Activated CD4-positive, alpha-beta T cell treated with anti-CD3 and anti-CD28 coated beads, Interleukin-2, amount 10 ng/mL, durations not matched to agents 24 days and 14 days (primary cell): Measurements from ENCODE around the gene AJAP1. TPM values are rescaled to one million over a fixed set of nuclear protein-coding genes. Genes with fewer than 3 reads are reported as not detected.
"Not testable (repeated sequence)": the region's sequence is repeated elsewhere in the genome, so short reads cannot be mapped to it uniquely, and the experiment has no call there.

Source experiments
- DNase-seq: peaks from one replicate; pipeline ENCODE4 v3.0.0; 2022
- H3K27ac Mint-ChIP-seq: one replicate; pipeline ENCODE4 v1.8.0; 2022; ENCODE audit warnings: mild to moderate bottlenecking, mixed read lengths
- H3K27me3 Mint-ChIP-seq: one replicate; pipeline ENCODE4 v1.8.0; 2022; ENCODE audit warnings: mixed read lengths
- H3K36me3 Mint-ChIP-seq: one replicate; pipeline ENCODE4 v1.8.0; 2022; ENCODE audit warnings: low read depth, mild to moderate bottlenecking, mixed read lengths
- H3K4me1 Mint-ChIP-seq: one replicate; pipeline ENCODE4 v1.8.0; 2021; ENCODE audit warnings: mixed read lengths
- H3K4me3 Mint-ChIP-seq: one replicate; pipeline ENCODE4 v1.8.0; 2022; ENCODE audit warnings: mild to moderate bottlenecking, moderate library complexity, mixed read lengths
- H3K9me3 Mint-ChIP-seq: one replicate; pipeline ENCODE4 v1.8.0; 2021; ENCODE audit warnings: mixed read lengths
- intact Hi-C: fragments of 100-400 bp; cut with micrococcal nuclease; formaldehyde crosslinking; loops from one replicate; pipeline ENCODE4 v1.15.1; 2023
- total RNA-seq: library from RNA; stranded (reverse); gene quantifications from 2 replicates; pipeline ENCODE4 v1.2.3, GENCODE V29; 2022

AJAP1 gene
- total RNA-seq, 1 donor from 2014 or later = not detected

- Mint-ChIP-seq H3K27ac (no peak overlapping the region), H3K27me3 (peaks cover 46% of the 10 kb centered on the region), H3K9me3 (no peaks in the 10 kb centered on the region), H3K4me1 (no peaks in the 10 kb centered on the region), H3K4me3 (no peak overlapping the region), H3K36me3 (no peaks in the 10 kb centered on the region)
- no peak for DNase-seq
- intact Hi-C loops = no loop called here
Observed at GRCh38 chr1:4657960-4658541, 3.6 kb downstream of the AJAP1 start.

DNA sequence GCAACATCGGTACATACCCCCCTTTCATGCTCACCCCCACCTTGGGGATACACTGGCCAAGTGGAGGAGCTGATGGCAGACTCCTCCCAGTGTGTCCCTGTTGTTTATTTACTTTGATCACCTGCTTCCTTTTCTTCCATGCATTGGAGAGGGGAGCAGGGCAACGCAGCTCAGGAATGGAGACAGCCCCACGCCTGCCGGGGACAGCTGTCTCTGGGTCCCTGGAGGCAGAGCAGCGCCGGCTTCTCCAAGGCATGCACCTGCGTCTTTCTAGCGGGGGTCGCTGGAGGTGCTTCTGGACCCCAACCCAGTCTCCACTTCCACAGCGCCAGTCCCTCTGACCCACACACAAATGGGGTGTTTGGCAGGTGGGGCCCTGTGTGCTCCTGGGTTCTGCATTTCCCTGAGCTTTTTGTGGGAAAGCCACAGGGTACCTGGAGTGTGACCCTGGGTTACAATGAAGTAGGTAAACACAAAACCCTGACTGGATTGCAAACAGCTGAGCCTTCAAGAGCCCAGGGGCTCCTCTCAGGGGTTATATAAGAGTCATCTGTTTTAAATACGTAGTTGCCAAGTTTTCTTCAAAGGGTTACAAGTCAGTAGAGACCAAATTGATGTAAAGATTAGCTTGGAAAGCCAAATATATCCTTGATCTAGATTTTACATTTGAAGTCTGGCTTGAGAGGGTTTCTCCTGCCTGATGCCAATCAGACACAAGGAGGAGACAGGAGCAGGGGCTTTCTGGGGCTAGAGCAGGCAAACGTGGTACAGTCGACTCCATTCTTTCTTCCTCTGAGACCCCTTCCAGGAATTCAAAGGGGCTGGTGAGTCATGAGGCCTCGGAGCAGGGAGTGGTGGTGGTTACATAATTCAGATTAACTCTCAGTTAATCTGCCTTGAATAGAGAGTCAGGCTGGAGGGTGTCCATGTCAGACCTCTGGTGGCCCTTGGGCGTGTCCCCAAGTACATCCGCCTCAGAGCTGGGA is 4.5 kb downstream of the AJAP1 start:
- Mint-ChIP-seq H3K4me3 (no peak overlapping the region), H3K4me1 (no peaks in the 10 kb centered on the region), H3K27me3 (peaks cover 39% of the 10 kb centered on the region), H3K36me3 (no peaks in the 10 kb centered on the region), H3K9me3 (no peaks in the 10 kb centered on the region), H3K27ac (no peak overlapping the region)
- intact Hi-C loops = no loop called here
- DNase-seq = no peak

- Mint-ChIP-seq H3K9me3 (no peaks in the 10 kb centered on the region), H3K4me3 (no peak overlapping the region), H3K4me1 (no peaks in the 10 kb centered on the region), H3K27me3 (peaks cover 37% of the 10 kb centered on the region), H3K36me3 (no peaks in the 10 kb centered on the region), H3K27ac (no peak overlapping the region)
- intact Hi-C loops = no loop called here
- no peak for DNase-seq
Observed at GRCh38 chr1:4660917-4661594, 6.6 kb downstream of the AJAP1 start.

DNA sequence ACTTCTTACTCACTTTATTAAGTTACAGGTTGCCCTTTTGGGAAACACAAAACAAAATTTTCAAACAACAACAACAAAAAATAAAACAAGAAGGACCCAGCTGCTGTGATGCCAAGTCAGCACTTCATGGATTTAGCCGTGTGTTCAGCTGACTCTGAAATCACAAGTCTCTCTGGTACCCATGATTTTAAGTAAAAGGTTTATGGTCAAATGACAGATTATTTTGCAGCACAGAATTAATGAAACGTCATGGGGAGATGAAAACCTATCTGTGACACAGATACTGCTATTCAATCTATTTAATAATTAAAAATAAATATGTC is 7.1 kb downstream of the AJAP1 start:
- no peak overlapping the region for H3K27ac Mint-ChIP-seq
- H3K4me1 Mint-ChIP-seq = no peaks in the 10 kb centered on the region
- H3K36me3 Mint-ChIP-seq = no peaks in the 10 kb centered on the region
- H3K4me3 Mint-ChIP-seq = no peak overlapping the region
- no peaks in the 10 kb centered on the region for H3K9me3 Mint-ChIP-seq
- H3K27me3 Mint-ChIP-seq = peaks cover 32% of the 10 kb centered on the region
- intact Hi-C loops = no loop called here
- no peak for DNase-seq

- no peak for DNase-seq
- H3K4me1 Mint-ChIP-seq = no peaks in the 10 kb centered on the region
- H3K9me3 Mint-ChIP-seq = no peaks in the 10 kb centered on the region
- H3K4me3 Mint-ChIP-seq = no peak overlapping the region
- H3K27me3 Mint-ChIP-seq = peaks cover 26% of the 10 kb centered on the region
- intact Hi-C loops = no loop called here
- H3K36me3 Mint-ChIP-seq = no peaks in the 10 kb centered on the region
- H3K27ac Mint-ChIP-seq = no peak overlapping the region
Observed at GRCh38 chr1:4662168-4662567, 7.8 kb downstream of the AJAP1 start.

DNA sequence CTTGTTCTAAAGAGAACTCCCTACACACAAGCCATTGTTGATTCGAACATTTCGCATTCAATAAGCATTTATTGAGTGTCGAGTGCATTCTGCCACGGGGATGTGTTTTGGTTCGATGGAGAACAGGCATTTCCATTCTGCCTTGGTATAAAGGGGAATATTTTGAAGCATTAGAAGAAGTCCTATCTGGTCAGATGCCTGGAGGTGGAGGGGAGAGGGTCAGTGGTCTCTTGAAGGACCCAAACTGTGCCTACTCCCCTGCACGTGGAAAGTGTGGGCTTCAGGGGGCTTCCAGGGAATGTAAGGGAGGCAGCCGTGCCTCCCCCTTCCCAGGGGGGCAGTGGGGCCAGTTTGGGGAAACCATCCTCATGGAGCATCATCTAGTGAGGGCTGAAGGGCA is 8.3 kb downstream of the AJAP1 start:
- Mint-ChIP-seq H3K4me3 (no peak overlapping the region), H3K4me1 (no peaks in the 10 kb centered on the region), H3K27ac (no peak overlapping the region), H3K36me3 (no peaks in the 10 kb centered on the region), H3K9me3 (no peaks in the 10 kb centered on the region), H3K27me3 (peaks cover 22% of the 10 kb centered on the region)
- no peak for DNase-seq
- intact Hi-C loops = no loop called here

GRCh38 chr1:4664095-4664494 is 9.7 kb downstream of the AJAP1 start:
- no peak for DNase-seq
- intact Hi-C loops = no loop called here
- Mint-ChIP-seq H3K27ac (no peak overlapping the region), H3K9me3 (no peaks in the 10 kb centered on the region), H3K4me1 (no peaks in the 10 kb centered on the region), H3K27me3 (peaks cover 12% of the 10 kb centered on the region), H3K4me3 (no peak overlapping the region), H3K36me3 (no peaks in the 10 kb centered on the region)

GRCh38 chr1:4664606-4665005 is 10.2 kb downstream of the AJAP1 start:
- H3K4me3 Mint-ChIP-seq = no peak overlapping the region
- peaks cover 7% of the 10 kb centered on the region for H3K27me3 Mint-ChIP-seq
- DNase-seq = no peak
- no peaks in the 10 kb centered on the region for H3K4me1 Mint-ChIP-seq
- no peak overlapping the region for H3K27ac Mint-ChIP-seq
- intact Hi-C loops = no loop called here
- H3K36me3 Mint-ChIP-seq = no peaks in the 10 kb centered on the region
- no peaks in the 10 kb centered on the region for H3K9me3 Mint-ChIP-seq

- Mint-ChIP-seq H3K27me3 (peaks cover 2% of the 10 kb centered on the region), H3K36me3 (no peaks in the 10 kb centered on the region), H3K4me1 (no peaks in the 10 kb centered on the region), H3K9me3 (no peaks in the 10 kb centered on the region), H3K4me3 (no peak overlapping the region), H3K27ac (no peak overlapping the region)
- intact Hi-C loops = no loop called here
- no peak for DNase-seq
Observed at GRCh38 chr1:4665456-4665855, 11.0 kb downstream of the AJAP1 start.

- DNase-seq, H3K9me3 Mint-ChIP-seq, H3K36me3 Mint-ChIP-seq, intact Hi-C loops, H3K27me3 Mint-ChIP-seq, H3K27ac Mint-ChIP-seq, H3K4me3 Mint-ChIP-seq, H3K4me1 Mint-ChIP-seq: not testable (repeated sequence)
Observed at GRCh38 chr1:4666683-4667082, 12.3 kb downstream of the AJAP1 start.

DNA sequence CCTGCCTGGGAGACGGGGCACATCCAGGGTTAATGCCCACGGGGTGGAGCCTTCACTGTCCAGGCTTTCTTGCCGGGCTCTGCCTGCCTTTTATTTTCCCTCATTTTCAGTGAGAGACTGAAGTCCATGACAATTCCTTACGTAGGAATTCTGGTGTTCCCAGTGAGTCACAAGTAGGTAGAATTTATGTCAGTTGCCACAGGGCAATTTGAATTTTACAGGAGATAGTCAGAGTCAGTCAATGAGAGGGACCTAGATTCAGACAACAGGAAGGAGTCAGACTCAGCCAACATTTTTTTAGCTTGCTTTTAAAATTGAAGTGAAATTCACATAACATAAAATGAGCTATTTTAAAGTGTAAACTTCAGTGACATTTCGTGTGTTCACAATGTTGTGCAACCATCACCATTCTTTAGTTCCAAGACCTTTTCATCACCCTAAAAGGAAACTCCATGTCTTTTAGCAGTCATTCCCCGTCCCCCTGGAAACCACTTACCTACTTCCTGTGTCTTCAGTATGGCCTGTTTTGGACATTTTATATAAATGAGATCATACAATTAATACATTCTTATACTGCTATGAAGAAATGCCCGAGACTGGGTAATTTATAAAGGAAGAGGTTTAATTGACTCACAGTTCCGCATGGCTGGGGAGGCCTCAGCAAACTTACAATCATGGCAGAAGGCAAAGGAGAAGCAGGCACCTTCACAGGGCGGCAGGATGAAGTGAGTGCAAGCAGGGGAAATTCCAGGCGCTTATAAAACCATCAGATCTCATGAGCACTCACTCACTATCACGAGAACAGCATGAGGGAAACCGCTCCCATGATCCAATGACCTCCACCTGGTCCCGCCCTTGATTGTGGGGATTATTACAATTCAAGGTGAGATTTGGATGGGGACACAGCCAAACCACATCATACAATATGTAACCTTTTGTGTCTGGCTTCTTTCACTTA is 14.6 kb downstream of the AJAP1 start:
- Mint-ChIP-seq H3K4me1 (no peaks in the 10 kb centered on the region), H3K36me3 (no peaks in the 10 kb centered on the region), H3K4me3 (no peak overlapping the region), H3K27me3 (no peaks in the 10 kb centered on the region), H3K9me3 (no peaks in the 10 kb centered on the region), H3K27ac (no peak overlapping the region)
- no peak for DNase-seq
- intact Hi-C loops = no loop called here

DNA sequence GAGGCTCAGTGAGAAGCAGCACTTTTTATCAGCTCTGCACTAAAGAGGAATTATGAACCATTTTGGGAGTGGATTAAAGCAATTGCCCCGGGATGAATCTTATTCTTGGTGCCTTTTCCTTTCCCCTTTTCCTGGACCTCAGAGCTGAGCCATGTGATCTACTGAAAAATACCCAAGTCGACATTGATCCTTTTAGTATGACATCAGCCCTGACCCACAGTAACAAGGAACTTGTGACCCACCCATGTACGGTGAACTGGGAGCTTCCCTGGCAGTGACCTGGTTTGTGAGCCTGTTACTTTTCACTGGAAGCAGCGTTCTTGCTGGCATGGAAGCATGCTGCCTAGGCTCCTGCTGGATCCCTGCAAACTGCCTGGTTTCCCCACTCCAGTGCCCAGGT is 15.9 kb downstream of the AJAP1 start:
- intact Hi-C loops = no loop called here
- H3K27me3 Mint-ChIP-seq = no peaks in the 10 kb centered on the region
- H3K27ac Mint-ChIP-seq = no peak overlapping the region
- H3K4me1 Mint-ChIP-seq = no peaks in the 10 kb centered on the region
- H3K9me3 Mint-ChIP-seq = no peaks in the 10 kb centered on the region
- no peak overlapping the region for H3K4me3 Mint-ChIP-seq
- H3K36me3 Mint-ChIP-seq = no peaks in the 10 kb centered on the region
- no peak for DNase-seq

GRCh38 chr1:4671828-4672227 is 17.4 kb downstream of the AJAP1 start:
- Mint-ChIP-seq H3K4me3 (no peak overlapping the region), H3K36me3 (no peaks in the 10 kb centered on the region), H3K9me3 (no peaks in the 10 kb centered on the region)

More at GRCh38 chr1:4671828-4672227, 17.4 kb downstream of the AJAP1 start:
- H3K27ac Mint-ChIP-seq = no peak overlapping the region
- no peak for DNase-seq
- H3K27me3 Mint-ChIP-seq = no peaks in the 10 kb centered on the region
- no peaks in the 10 kb centered on the region for H3K4me1 Mint-ChIP-seq
- intact Hi-C loops = no loop called here
